ENCODE results near the gene NLRP6. TPM values are rescaled to one million over a fixed set of nuclear protein-coding genes. Genes with fewer than 3 reads are reported as not detected.

Gene NLRP6
- polyA plus RNA-seq, 1 of the 3 experiments (the other 2 are of a cell fraction): not detected

DNA sequence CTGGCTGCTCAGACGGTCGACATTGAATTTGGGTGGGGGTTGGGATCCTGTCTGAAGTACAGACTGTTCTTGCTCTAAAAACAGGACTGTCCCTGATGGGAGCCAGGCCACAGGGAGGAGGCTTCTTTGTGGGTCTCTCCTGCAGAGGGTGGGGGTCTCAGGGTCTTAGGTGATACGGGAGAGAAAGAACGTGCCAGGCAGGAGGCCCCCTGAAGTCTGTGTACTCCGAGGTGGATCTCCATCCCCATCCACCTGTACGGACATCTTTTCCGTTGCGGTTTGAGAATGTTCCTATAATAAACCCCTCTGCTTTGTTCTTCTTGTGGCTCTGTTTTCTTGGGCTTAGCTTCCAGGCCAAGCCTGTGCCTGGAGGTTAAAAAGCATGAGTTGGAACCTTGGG lies 25.5 kb upstream of the NLRP6 start:
- Histone ChIP-seq H3K9me3 (no peaks in the 10 kb centered on the region), H3K79me2 (ENCODE audit: insufficient read depth) (no peaks in the 10 kb centered on the region), H3K4me1 (ENCODE audit: control insufficient read depth in 1 of 2, insufficient read depth in 2 of 2, low read depth in 1 of 2, low read length in 1 of 2) (no peaks in the 10 kb centered on the region), H3K9ac (no peak overlapping the region), H3K36me3 (replicated peaks in 1 of 2; ENCODE audit: control insufficient read depth in 1 of 2, insufficient read depth in 2 of 2, low read length in 1 of 2) (peaks cover 29 to 57% of the 10 kb centered on the region in 2 experiments), H3K4me2 (no peak overlapping the region), H3K27me3 (ENCODE audit: insufficient read depth) (no peaks in the 10 kb centered on the region), H4K20me1 (ENCODE audit: insufficient read depth) (no peaks in the 10 kb centered on the region), H2AFZ (ENCODE audit: low read depth) (no peak overlapping the region), H3K27ac (ENCODE audit: low read depth in 2 of 2, low read length in 1 of 2) (no peak overlapping the region), H3K4me3 (ENCODE audit: low read depth in 2 of 2, low read length in 1 of 2) (no peak overlapping the region), H3F3A (replicated peaks; ENCODE audit: insufficient read depth) (peaks cover 14% of the 10 kb centered on the region), H3K9me2 (no peaks in the 10 kb centered on the region)
- no peak for TF ChIP-seq ZBTB33 (IDR thresholded peaks at IDR 0.05; ENCODE audit: borderline replicate concordance, low read depth)
- TF ChIP-seq TAF1 (IDR thresholded peaks at IDR 0.05; ENCODE audit: borderline replicate concordance, low read depth, low read length): no peak
- TF ChIP-seq ELF1 (IDR thresholded peaks at IDR 0.05): no peak
- no peak for TF ChIP-seq EP300 (IDR thresholded peaks at IDR 0.05; ENCODE audit: borderline replicate concordance in 1 of 2, low read depth in 1 of 2, low read length in 1 of 2)
- TF ChIP-seq FOXJ3 (CRISPR knock-in tag; IDR thresholded peaks at IDR 0.05): no peak
- TF ChIP-seq YY1 (IDR thresholded peaks at IDR 0.05; ENCODE audit: low read depth): no peak
- no peak for TF ChIP-seq MAX (IDR thresholded peaks at IDR 0.05; ENCODE audit: low read depth)
- no peak for TF ChIP-seq MEF2A (IDR thresholded peaks at IDR 0.05; ENCODE audit: borderline replicate concordance, low read depth)
- TF ChIP-seq RCOR1 (IDR thresholded peaks at IDR 0.05; ENCODE audit: low read length): no peak
- TF ChIP-seq REST (IDR thresholded peaks at IDR 0.05; ENCODE audit: low read depth, low read length): no peak
- no peak for TF ChIP-seq RFX5 (IDR thresholded peaks at IDR 0.05; ENCODE audit: low read length)
- ChIA-PET POLR2A (no interaction called here), CTCF (interaction anchor here (0.8 to 3.4 kb wide), 5 partner anchors 12 to 164 kb away, joined by 3 to 20 read pairs (median 16); partner anchors contain the start of gene NLRP6)
- 97% methylated on average over 5 of the region's 8 CpGs for WGBS (ENCODE audit: low lambda C conversion rate)
- DNase-seq: no peak

Measured in SK-N-SH (cell line).